Rectal smooth muscle tissue (tissue), 1 donor: ENCODE data around the gene VPS13A.

Experiments
- H3K27ac ChIP-seq: one replicate; pipeline ENCODE4 v1.7.0; 2013; ENCODE audit warnings: low read depth, low read length, inconsistent platforms
- H3K27me3 ChIP-seq: one replicate; pipeline ENCODE4 v1.7.0; 2013; ENCODE audit warnings: low read length; ENCODE audit not compliant: control insufficient read depth, insufficient read depth
- H3K36me3 ChIP-seq: one replicate; pipeline ENCODE4 v1.7.0; 2013; ENCODE audit warnings: low read length; ENCODE audit not compliant: control insufficient read depth, insufficient read depth
- H3K4me1 ChIP-seq: one replicate; pipeline ENCODE4 v1.7.0; 2013; ENCODE audit warnings: low read length; ENCODE audit not compliant: control insufficient read depth, insufficient read depth
- H3K4me3 ChIP-seq: one replicate; pipeline ENCODE4 v1.7.0; 2013; ENCODE audit warnings: low read length
- H3K9ac ChIP-seq: one replicate; pipeline ENCODE4 v1.7.0; 2013; ENCODE audit warnings: low read length

Gene VPS13A

DNA sequence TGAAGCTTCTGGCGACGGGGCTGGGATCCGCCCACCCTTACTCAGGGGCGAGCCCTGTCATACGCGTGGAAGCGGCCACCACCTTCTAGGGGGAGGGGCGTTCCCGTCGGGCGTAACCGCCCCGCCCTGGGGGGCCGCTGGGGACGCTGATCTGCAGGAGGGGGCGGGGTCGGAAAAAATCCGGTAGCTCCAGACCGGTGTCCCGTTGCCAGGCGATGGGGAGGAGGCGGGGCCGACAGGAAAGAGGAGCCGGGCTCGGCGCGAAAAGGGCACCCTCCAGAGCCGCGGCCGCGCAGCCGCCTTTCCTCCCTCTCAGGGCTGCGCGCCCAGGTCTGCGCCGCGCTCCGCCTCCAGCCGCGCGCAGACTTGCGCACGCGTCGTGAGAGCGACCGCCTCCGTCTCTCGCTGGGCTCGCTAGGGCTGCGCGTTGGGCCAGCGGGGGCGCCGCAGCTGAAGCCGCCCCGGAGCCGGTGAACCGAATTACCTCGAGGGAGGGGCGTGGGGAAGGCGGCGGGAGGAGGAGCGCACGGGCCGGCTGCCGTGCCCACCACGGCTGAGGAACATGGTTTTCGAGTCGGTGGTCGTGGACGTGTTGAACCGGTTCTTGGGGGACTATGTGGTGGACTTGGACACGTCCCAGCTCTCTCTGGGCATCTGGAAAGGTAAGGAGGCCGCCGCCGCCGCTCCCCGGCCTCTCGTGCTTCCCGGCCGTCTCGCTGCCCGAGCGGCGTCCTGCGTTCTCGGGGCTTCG, at the start of gene VPS13A:
Gene VPS13A, plus strand, starts transcription at position 392 of the 751 bp plus-strand sequence. Its CDS starts 171 bp downstream, at position 563.
- peak within 1 kb of the TSS; percentile 89 for H3K27ac ChIP-seq
- peaks cover 6% of the 10 kb centered on the region for H3K4me1 ChIP-seq
- H3K9ac ChIP-seq: peak within 1 kb of the TSS; percentile 73
- H3K4me3 ChIP-seq: peak within 1 kb of the TSS; percentile 97
- H3K36me3 ChIP-seq: no peaks in the 10 kb centered on the region
- no peaks in the 10 kb centered on the region for H3K27me3 ChIP-seq

- H3K36me3 ChIP-seq: no peaks in the 10 kb centered on the region
- H3K4me1 ChIP-seq: no peaks in the 10 kb centered on the region
- no peaks in the 10 kb centered on the region for H3K27me3 ChIP-seq
- no peak overlapping the region for H3K9ac ChIP-seq
- no peak overlapping the region for H3K27ac ChIP-seq
- no peak overlapping the region for H3K4me3 ChIP-seq
Observed at GRCh38 chr9:77128125-77128789, 49.1 kb upstream of the VPS13A start.

DNA sequence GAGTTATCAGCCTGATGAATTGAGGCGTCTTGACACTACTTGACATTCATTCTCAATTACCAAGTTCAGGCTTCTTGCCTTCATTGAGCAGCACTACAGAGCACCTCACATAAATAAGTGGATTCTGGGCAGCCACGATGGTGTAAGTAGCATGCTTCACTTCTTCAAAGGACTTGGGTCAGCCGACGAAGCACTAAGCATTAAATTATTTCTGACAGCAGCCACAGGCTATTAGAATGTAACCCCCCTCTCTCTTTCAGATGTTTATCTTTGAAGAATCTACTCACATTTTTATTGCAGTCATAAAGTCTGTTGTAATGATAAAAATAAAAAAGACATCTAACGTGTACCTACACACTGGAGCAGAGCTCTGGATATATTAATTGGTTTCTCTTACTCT, 45.9 kb upstream of the VPS13A start:
- Histone ChIP-seq H3K4me1 (no peaks in the 10 kb centered on the region), H3K4me3 (no peak overlapping the region), H3K27ac (no peak overlapping the region), H3K27me3 (no peaks in the 10 kb centered on the region), H3K9ac (no peak overlapping the region), H3K36me3 (no peaks in the 10 kb centered on the region)

GRCh38 chr9:77133011-77133410, 44.3 kb upstream of the VPS13A start:
- Histone ChIP-seq H3K4me1 (no peaks in the 10 kb centered on the region), H3K27ac (no peak overlapping the region), H3K4me3 (no peak overlapping the region), H3K9ac (no peak overlapping the region), H3K36me3 (no peaks in the 10 kb centered on the region), H3K27me3 (no peaks in the 10 kb centered on the region)

- Histone ChIP-seq H3K27me3 (no peaks in the 10 kb centered on the region), H3K27ac (no peak overlapping the region), H3K4me3 (no peak overlapping the region), H3K36me3 (no peaks in the 10 kb centered on the region), H3K4me1 (no peaks in the 10 kb centered on the region), H3K9ac (no peak overlapping the region)
Observed at GRCh38 chr9:77142366-77142765, 35.0 kb upstream of the VPS13A start.

GRCh38 chr9:77149879-77150278, 27.5 kb upstream of the VPS13A start:
- H3K36me3 ChIP-seq: no peaks in the 10 kb centered on the region
- H3K27me3 ChIP-seq: no peaks in the 10 kb centered on the region
- H3K27ac ChIP-seq: no peak overlapping the region
- H3K4me3 ChIP-seq: no peak overlapping the region
- H3K9ac ChIP-seq: no peak overlapping the region
- H3K4me1 ChIP-seq: no peaks in the 10 kb centered on the region

GRCh38 chr9:77152289-77152688, 25.0 kb upstream of the VPS13A start:
- H3K36me3 ChIP-seq: no peaks in the 10 kb centered on the region
- H3K9ac ChIP-seq: no peak overlapping the region
- no peak overlapping the region for H3K27ac ChIP-seq
- no peaks in the 10 kb centered on the region for H3K4me1 ChIP-seq
- no peaks in the 10 kb centered on the region for H3K27me3 ChIP-seq
- H3K4me3 ChIP-seq: no peak overlapping the region

DNA sequence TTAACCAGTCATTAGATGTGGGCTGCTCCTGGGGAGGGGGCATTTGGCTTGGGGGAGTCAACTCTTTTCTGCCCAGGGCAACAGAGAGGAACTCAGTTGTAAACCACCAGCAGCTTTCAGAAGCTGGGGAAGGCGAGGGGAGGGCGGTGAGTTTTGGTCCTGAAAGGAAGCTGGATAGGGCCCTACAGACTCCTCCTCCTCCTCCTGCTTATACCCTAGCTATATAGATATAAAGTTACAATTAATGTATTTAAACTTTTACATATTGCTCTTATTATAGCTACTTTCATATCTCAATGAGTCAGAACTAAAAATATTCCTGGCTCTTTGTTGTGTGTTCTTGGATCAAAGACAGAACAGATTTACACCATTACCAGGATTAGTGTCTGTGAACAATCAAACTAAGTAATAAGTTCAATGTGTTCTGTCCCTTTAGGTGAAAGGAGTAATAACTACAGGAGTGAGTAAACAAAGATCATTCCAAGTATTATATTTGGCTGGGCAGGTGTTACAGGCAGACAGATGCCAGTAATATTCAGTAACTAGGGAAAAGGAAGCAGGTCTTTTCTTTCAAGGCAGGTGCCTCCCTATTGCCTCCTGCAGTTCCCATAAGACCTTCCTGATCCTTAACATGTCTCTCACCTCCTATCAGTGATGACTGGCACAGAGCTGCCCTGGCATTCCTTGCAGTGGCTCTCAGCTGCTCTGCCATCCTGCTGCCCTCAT, 20.5 kb upstream of the VPS13A start:
- H3K4me1 ChIP-seq: no peaks in the 10 kb centered on the region
- H3K27ac ChIP-seq: no peak overlapping the region
- H3K9ac ChIP-seq: no peak overlapping the region
- no peak overlapping the region for H3K4me3 ChIP-seq
- no peaks in the 10 kb centered on the region for H3K27me3 ChIP-seq
- H3K36me3 ChIP-seq: no peaks in the 10 kb centered on the region

DNA sequence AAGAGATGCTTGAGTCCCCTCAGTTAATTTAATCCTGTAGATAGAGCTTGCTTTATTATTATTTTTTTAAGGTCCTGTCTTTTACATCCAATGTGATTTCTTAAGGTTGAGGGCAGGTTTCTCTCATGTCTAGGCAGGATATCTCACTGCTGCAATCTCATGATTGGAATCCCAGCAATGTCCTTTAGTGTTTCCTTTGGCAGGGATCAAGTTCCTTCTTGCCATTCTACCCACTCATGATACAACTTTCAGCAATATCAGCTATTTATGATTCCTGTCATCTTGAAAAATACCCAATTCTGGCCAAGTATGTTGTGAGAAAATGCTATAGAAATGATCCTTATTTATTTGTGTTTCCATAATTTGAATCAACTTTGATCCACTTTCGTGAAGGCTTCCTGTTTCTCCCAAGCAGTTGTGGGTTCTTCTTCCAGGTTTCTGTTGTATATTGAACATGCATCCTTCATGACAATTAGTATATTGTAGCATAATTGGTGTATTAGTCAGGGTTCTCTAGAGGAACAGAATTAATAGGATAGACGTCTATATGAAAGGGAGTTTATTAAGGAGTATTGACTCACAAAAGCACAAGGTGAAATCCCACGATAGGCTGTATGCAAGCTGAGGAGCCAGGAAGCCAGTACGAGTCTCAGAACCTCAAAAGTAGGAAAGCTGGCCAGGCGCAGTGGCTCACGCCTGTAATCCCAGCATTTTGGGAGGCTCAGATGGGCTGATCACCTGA, 18.4 kb upstream of the VPS13A start:
- Histone ChIP-seq H3K27ac (no peak overlapping the region), H3K4me1 (no peaks in the 10 kb centered on the region), H3K27me3 (no peaks in the 10 kb centered on the region), H3K36me3 (no peaks in the 10 kb centered on the region), H3K9ac (no peak overlapping the region), H3K4me3 (no peak overlapping the region)

- H3K4me1 ChIP-seq: no peaks in the 10 kb centered on the region
- H3K36me3 ChIP-seq: no peaks in the 10 kb centered on the region
- no peaks in the 10 kb centered on the region for H3K27me3 ChIP-seq
- H3K27ac ChIP-seq: no peak overlapping the region
- no peak overlapping the region for H3K9ac ChIP-seq
- H3K4me3 ChIP-seq: no peak overlapping the region
Observed at GRCh38 chr9:77161191-77161590, 16.1 kb upstream of the VPS13A start.

- Histone ChIP-seq H3K9ac (no peak overlapping the region), H3K4me1 (no peaks in the 10 kb centered on the region), H3K27me3 (no peaks in the 10 kb centered on the region), H3K36me3 (no peaks in the 10 kb centered on the region), H3K4me3 (no peak overlapping the region), H3K27ac (no peak overlapping the region)
Observed at GRCh38 chr9:77161966-77162365, 15.4 kb upstream of the VPS13A start.

- Histone ChIP-seq H3K27ac (no peak overlapping the region), H3K9ac (no peak overlapping the region)
Observed at GRCh38 chr9:77162366-77162765, 15.0 kb upstream of the VPS13A start.

More at GRCh38 chr9:77162366-77162765, 15.0 kb upstream of the VPS13A start:
- Histone ChIP-seq H3K36me3 (no peaks in the 10 kb centered on the region), H3K4me3 (no peak overlapping the region), H3K4me1 (no peaks in the 10 kb centered on the region), H3K27me3 (no peaks in the 10 kb centered on the region)
